Aorta (tissue), 5 donors: ENCODE measurements around the gene TPR. TPM values are rescaled to one million over a fixed set of nuclear protein-coding genes. Genes with fewer than 3 reads are reported as not detected.
"Not testable (repeated sequence)": the region's sequence is repeated elsewhere in the genome, so short reads cannot be mapped to it uniquely, and the experiment has no call there.

Experiments
- ATAC-seq: fragments of 200-7000 bp; cut with Tn5 transposase; one replicate; pipeline ENCODE4 v1.9.1; 2022; ENCODE audit warnings: moderate library complexity; ENCODE audit not compliant: low FRiP score
- DNase-seq, 2 donors: peaks; one replicate each; pipeline ENCODE4 v3.0.0-alpha.2; 2020
- H3K27ac ChIP-seq, 2 donors: one replicate each; pipeline ENCODE4 v1.5.1; 2013; ENCODE audit warnings: low read length in 2 of 2, mild to moderate bottlenecking in 2 of 2, moderate library complexity in 2 of 2, control low read depth in 1 of 2, inconsistent platforms in 1 of 2, low read depth in 1 of 2
- H3K27me3 ChIP-seq, 2 donors: one replicate each; pipeline ENCODE4 v1.6.1; 2013; ENCODE audit warnings: control low read depth in 1 of 2, low read length in 1 of 2, mild to moderate bottlenecking in 1 of 2, moderate library complexity in 1 of 2; ENCODE audit not compliant: insufficient read depth in 2 of 2, control insufficient read depth in 1 of 2
- H3K36me3 ChIP-seq, 2 donors: one replicate each; pipeline ENCODE4 v1.6.1; 2013; ENCODE audit warnings: control low read depth in 1 of 2, low read length in 1 of 2, mild to moderate bottlenecking in 1 of 2; ENCODE audit not compliant: insufficient read depth in 2 of 2, control insufficient read depth in 1 of 2
- H3K4me1 ChIP-seq, 2 donors: one replicate each; pipeline ENCODE4 v1.6.1; 2013; ENCODE audit warnings: low read length in 2 of 2, control low read depth in 1 of 2, mild to moderate bottlenecking in 1 of 2, moderate library complexity in 1 of 2; ENCODE audit not compliant: insufficient read depth in 2 of 2, control insufficient read depth in 1 of 2
- H3K4me3 ChIP-seq, 2 donors: one replicate each; pipeline ENCODE4 v1.5.1; 2013; ENCODE audit warnings: low read length in 2 of 2, control low read depth in 1 of 2, mild to moderate bottlenecking in 1 of 2
- H3K9me3 ChIP-seq: one replicate; pipeline ENCODE4 v1.6.1; 2013; ENCODE audit warnings: mild to moderate bottlenecking, low read length; ENCODE audit not compliant: control insufficient read depth
- WGBS, 2 donors: extraction: QIAGEN DNeasy Blood & Tissue Kit; methylation state at CpG; one replicate each; pipeline ENCODE4 v1.1.7; 2013; 5-methylcytosine and 5-hydroxymethylcytosine counted together
- intact Hi-C, 2 donors: fragments of 100-400 bp; cut with DNase I; formaldehyde crosslinking; loops; one replicate each; pipeline versions ENCODE4 v1.14.2 to v1.15.0; 2022
- polyA plus RNA-seq, 2 donors: library from polyadenylated mRNA; stranded (reverse); fragments of 200-250 nt; gene quantifications; one replicate each; pipeline ENCODE4 v1.2.3, GENCODE V29; 2013
- total RNA-seq, 2 donors: library from RNA; stranded (reverse); fragmentation: NEBNext Ultra II Directional; extraction: Animal tissue kit (Norgen Biotek cat#: 25700); gene quantifications; one replicate each; pipeline ENCODE4 v1.2.1, GENCODE V29; 2021
- donor health status: healthy with polysubstance abuse.
- donor health status: Bipolar disorder and iron deficiency.
- donor health status: DM: no; HTN: no; CAD: no.
- donor health status: DM: no; HTN: no; CAD: no.
- donor health status: DM: yes; HTN: yes; CAD: no.

The TPR gene
- total and polyA plus RNA-seq, 4 donors: 7.5 to 113 (median 57.9) TPM

DNA sequence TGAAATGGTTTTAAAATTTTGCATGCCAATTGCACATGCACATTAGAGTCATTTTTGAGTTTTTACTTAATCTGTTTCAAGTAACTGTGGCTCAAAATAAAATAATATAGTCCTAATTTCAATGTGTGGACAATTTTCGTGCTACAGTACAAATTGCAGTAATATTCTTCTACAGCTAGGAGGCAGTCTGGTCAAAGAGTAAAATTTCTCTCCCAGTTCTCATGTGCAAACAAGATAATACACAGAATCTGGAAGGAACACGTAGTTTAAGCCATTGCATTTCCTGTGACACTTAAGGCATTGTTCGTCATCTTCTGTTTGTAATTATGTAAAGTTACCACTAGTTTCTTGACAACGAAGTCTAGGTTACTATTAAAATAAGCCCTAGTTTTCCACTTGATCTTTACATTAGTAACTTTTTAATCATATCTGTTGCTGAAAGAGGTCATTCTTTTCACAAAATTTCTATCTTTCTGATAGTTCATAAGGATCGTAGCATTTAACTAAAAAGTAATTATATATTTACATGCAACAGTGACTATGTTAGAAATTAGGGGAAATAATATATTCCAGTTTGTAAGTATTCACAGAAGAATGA lies 29.5 kb upstream of the TPR start:
- DNase-seq: no peak

DNA sequence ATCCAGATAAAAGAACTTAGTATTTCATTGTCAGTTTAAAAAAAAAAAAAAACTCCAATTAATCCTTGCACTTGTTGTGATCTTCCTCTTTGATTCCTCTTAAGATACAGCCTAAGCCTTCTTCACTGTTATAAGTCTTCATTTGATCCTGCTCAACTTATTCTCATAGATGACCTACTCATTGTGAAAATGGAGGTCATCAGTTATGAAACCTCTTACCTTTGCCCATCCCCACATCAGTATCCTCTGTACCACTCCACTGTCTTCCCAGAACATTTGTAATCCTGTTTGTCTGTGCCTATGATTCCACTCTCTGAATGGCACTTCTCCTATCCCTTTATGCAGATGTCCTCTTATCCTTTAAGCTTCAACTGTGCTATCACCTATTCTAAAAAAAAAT lies 28.6 kb upstream of the TPR start:
- H3K4me1 ChIP-seq: no peaks in the 10 kb centered on the region
- intact Hi-C loops: loop anchor here (10.0 kb wide), 1 partner anchor 581 kb away; no protein-coding TSS in a partner anchor
- H3K9me3 ChIP-seq: no peaks in the 10 kb centered on the region
- H3K27me3 ChIP-seq: no peaks in the 10 kb centered on the region
- no peak for ATAC-seq
- no peak overlapping the region for H3K27ac ChIP-seq
- no peak overlapping the region for H3K4me3 ChIP-seq
- DNase-seq: no peak
- peaks cover 0 to 2% of the 10 kb centered on the region in 2 donors for H3K36me3 ChIP-seq

More for the DNA sequence above, 29.5 kb upstream of the TPR start:
- H3K9me3 ChIP-seq: no peaks in the 10 kb centered on the region
- 39% methylated on average over 5 of the region's 5 CpGs for WGBS, 2 donors
- peak; percentile 79 for ATAC-seq
- intact Hi-C loops: loop anchor here (10.0 kb wide), 1 partner anchor 580 kb away; no protein-coding TSS in a partner anchor
- no peak overlapping the region for H3K27ac ChIP-seq
- H3K36me3 ChIP-seq: no peaks in the 10 kb centered on the region
- no peaks in the 10 kb centered on the region for H3K27me3 ChIP-seq
- H3K4me3 ChIP-seq: no peak overlapping the region
- no peaks in the 10 kb centered on the region for H3K4me1 ChIP-seq

DNA sequence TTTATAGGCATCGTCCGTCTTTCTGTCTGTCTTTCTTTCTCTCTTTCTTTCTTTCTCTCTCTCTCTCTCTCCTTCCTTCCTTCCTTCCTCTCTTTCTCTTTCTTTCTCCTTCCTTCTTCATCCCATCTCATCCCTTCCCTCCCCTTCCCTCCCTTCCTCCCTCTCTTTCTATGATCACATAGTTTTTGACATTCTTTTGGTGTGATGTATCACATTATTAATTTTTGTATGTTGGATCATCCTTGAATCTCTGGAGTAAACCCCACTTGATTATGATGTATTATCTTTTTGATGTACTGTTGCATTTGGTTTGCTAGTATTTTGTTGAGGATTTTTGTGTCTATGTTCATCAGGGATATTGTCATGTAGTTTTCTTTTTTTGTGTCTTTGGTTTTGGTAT lies 26.4 kb upstream of the TPR start:
- not testable (repeated sequence) for H3K36me3 ChIP-seq, H3K9me3 ChIP-seq, H3K27me3 ChIP-seq, ATAC-seq, DNase-seq, H3K4me3 ChIP-seq, H3K4me1 ChIP-seq, H3K27ac ChIP-seq
- WGBS, 2 donors: 96 to 97% methylated on average over 2 of the region's 2 CpGs
- intact Hi-C loops: loop anchor here (10.0 kb wide), 1 partner anchor 583 kb away; no protein-coding TSS in a partner anchor

DNA sequence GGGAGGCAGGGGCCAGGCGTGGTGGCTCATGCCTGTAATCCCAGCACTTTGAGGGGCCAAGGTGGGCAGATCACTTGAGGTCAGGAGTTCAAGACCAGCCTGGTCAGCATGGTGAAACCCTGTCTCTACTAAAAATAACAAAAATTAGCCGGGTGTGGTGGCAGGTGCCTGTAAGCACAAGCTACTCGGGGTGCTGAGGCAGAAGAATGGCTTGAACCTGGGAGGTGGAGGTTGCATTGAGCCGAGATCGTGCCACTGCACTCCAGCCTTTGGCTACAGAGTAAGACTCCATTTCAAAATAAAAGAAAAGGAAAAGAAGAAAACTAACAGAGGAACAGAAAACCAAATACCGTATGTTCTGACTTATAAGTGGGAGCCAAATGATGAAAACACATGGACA lies 17.7 kb upstream of the TPR start:
- DNase-seq, H3K27ac ChIP-seq, H3K36me3 ChIP-seq, intact Hi-C loops, H3K27me3 ChIP-seq, H3K9me3 ChIP-seq, ATAC-seq, H3K4me1 ChIP-seq, H3K4me3 ChIP-seq: not testable (repeated sequence)
- 86 to 92% methylated on average over 6 of the region's 6 CpGs for WGBS, 2 donors

DNA sequence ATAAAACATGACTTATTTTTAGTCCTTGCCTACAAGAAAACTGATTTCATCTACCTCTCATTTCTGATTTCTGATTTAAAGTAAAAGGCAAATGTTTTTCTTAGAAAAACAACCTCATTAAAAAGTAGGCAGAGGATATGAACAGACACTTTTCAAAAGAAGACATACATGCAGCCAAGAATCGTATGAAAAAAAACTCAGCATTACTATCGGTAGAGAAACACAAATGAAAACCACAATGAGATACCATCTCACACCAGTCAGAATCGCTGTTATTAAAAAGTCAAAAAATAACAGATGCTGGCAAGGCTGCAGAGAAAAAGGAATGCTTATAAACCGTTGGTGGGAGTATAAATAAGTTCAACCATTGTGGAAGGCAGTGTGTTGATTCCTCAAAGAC lies 16.8 kb upstream of the TPR start:
- ATAC-seq (no peak), DNase-seq (no peak)
- no peak overlapping the region for H3K4me3 ChIP-seq
- no peaks in the 10 kb centered on the region for H3K27me3 ChIP-seq
- H3K4me1 ChIP-seq: no peaks in the 10 kb centered on the region
- H3K36me3 ChIP-seq: peaks cover 0 to 3% of the 10 kb centered on the region in 2 donors
- no peak overlapping the region for H3K27ac ChIP-seq
- WGBS, 2 donors: 85 to 87% methylated on average over 4 of the region's 4 CpGs
- H3K9me3 ChIP-seq: no peaks in the 10 kb centered on the region
- intact Hi-C loops: no loop called here

DNA sequence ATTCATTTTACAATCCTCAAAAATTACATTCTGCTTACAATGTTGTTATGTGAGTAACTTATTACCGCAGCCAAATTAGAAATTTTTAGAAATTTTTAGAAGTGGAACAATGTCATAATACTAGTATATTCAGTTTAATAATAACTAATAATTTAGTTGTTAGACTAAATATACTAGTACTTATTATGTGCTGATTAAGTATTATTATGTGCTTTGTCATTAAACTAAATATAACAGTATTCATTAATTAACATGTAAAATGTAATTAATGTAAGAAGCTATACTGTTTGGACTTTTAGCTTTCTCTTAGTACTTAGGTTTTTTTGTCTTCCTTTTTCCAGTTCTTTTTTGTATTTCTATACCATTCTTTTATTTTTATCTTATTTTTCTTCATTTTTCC lies 15.9 kb upstream of the TPR start:
- no peak for DNase-seq
- no peak overlapping the region for H3K27ac ChIP-seq
- H3K27me3 ChIP-seq: no peaks in the 10 kb centered on the region
- no peaks in the 10 kb centered on the region for H3K36me3 ChIP-seq
- 98 to 99% methylated on average over 1 of the region's 1 CpG for WGBS, 2 donors
- H3K4me3 ChIP-seq: no peak overlapping the region
- H3K9me3 ChIP-seq: no peaks in the 10 kb centered on the region
- intact Hi-C loops: no loop called here
- no peaks in the 10 kb centered on the region for H3K4me1 ChIP-seq
- ATAC-seq: no peak

DNA sequence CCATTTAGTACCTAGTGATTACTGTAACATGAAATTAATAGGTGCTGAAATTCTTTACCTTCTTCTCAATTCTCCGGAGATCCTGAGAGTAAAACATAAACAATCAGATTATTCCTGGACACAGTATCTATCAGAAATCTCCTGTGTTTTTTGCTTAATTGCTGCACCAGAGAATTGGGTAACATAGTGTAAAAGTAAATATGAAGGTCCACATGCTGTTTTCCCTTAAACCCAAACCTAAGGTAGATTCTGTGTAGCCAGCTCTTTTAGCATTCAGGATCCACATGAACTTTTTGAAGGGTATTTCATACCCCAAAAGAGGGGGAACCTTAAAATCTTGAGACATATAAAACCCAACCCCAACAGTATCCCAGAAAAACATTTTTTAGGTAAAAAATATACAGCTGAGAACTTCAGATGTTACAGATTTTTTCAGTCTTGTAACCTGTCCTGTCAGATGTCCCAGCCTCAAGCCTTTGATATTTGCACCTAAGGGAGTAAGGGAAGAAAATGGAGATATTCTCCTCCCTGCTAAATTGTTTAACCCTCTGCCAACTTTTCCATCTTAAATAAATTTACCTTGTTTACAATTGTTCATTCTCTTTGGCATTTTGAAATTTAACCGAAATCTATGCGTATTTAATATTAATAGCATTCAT lies 11.8 kb upstream of the TPR start:
- intact Hi-C loops: no loop called here
- DNase-seq: no peak
- 90 to 94% methylated on average over 3 of the region's 3 CpGs for WGBS, 2 donors
- Histone ChIP-seq H3K9me3 (no peaks in the 10 kb centered on the region), H3K27me3 (no peaks in the 10 kb centered on the region), H3K36me3 (no peaks in the 10 kb centered on the region), H3K4me1 (no peaks in the 10 kb centered on the region), H3K4me3 (no peak overlapping the region), H3K27ac (no peak overlapping the region)
- ATAC-seq: no peak

DNA sequence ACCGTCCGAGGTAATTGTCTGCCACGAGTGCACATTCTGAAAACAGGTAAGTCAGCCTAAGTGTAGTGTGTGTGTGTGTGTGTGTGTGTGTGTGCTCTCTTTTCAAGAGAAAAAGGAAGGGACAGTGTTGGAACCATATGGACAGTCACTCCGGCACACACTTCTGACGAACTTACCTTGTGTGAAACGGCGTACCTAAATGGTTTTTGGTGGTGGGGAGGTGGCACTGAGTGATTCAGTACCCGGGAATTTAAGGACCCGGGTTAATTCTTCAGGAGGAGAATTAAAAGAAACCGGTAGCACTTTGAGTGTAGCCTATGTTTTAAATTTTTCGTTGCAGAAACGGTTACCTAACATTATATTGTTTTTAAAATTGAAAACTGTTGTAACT lies 871 bp upstream of the TPR start:
- peak; percentile 40 for ATAC-seq
- intact Hi-C loops: no loop called here
- no peak for DNase-seq
- Histone ChIP-seq H3K9me3 (no peaks in the 10 kb centered on the region), H3K36me3 (no peaks in the 10 kb centered on the region), H3K27me3 (no peaks in the 10 kb centered on the region), H3K4me1 (peaks cover 0 to 2% of the 10 kb centered on the region in 2 donors), H3K4me3 (peak overlapping the region; percentile 59 to 65), H3K27ac (peak overlapping the region; percentile 69 to 91)
- 0% methylated on average over 12 of the region's 12 CpGs for WGBS, 2 donors
